GM04504 (cell line): ENCODE results near the gene DTD2.
"Not testable (repeated sequence)": the region's sequence is repeated elsewhere in the genome, so short reads cannot be mapped to it uniquely, and the experiment has no call there.

Experiments
- DNase-seq: peaks from one replicate; pipeline ENCODE4 v3.0.0-alpha.2; 2012; ENCODE audit warnings: low read depth

DTD2 gene

DNA sequence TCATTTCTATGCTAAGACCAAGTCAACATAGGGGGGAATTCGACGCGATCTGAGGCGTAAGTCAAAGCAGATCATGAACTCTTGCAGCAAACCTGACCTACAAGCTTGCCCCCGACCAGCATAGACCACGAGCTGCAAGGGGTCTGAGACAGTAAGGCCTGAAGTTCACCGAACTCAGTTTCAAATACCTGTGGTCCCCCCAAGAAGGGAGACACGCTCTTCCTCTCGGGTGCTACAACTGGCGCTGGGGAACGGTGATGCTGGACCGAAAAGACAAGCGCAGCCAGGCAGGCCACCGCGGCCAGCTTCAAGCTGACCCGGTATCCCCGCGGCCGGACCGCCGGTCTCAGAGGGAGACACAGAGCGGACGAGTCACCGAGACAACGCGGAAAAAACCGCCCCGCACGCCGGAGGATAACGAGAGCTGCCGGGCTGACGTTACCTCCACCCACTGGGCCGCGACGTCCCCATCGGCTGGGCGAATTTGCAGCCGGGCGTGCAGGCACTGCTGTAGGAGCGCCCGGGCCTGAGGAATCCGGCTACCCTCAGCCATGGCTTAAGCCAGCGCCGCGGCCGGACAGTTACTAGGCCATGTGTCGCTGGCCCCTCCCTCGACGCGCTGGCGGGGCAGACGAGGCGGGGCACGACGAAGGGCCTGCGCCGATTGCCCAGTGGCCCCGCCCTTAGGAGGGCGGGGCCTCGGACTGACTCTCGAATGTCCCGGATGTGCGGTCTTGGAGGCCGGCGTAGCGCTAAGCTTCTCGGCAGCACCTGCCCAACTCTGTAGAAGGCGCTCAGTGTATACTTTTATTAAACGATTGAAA, at the start of gene DTD2:
Gene DTD2 (minus strand): TSS at position 666 of the 824 bp plus-strand sequence. CDS start 113 bp downstream, at position 553.
- peak; percentile 89 for DNase-seq

DNA sequence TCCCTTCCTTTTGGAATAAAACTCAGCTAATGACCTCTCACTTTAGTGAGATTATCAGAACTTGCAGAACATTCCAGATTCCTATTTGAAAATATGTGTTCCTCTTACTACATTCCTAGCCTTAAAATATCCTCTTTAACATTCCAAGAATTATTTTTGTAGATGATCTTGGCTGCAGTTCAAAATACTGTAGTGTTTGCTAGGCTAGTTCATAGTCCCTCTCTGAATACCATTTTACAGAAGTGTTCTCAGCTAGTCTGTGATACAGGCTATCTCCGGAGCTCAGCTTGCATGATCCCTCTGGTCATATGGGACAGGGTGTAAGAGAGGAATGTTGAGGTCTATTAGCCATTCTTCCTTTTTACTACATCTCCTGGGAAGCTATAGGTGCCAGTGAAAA, 48.1 kb upstream of the DTD2 start:
- peak; percentile 1 for DNase-seq

DNA sequence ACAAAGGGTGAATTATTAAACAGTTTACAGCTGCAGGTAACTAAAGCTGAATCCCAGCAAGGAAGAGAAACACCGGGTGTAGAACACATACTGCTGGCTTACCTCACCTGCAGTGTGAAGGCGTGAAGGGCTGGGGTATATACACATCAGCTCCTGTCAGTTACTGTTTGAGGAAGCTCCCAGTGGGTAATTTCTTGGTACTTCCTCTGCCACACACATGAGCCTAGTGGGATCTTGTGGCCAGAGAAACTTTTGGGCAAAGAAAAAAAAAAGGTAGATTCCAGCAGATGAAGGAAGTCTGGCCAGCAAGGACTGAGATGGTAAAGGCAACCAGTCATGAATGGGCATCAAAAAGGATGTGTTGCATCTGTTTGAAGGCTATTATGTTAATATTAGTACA, 44.6 kb upstream of the DTD2 start:
- no peak for DNase-seq

GRCh38 chr14:31492759-31493498, 35.6 kb upstream of the DTD2 start:
- DNase-seq = no peak

GRCh38 chr14:31489691-31490090, 32.4 kb upstream of the DTD2 start:
- DNase-seq = no peak

DNA sequence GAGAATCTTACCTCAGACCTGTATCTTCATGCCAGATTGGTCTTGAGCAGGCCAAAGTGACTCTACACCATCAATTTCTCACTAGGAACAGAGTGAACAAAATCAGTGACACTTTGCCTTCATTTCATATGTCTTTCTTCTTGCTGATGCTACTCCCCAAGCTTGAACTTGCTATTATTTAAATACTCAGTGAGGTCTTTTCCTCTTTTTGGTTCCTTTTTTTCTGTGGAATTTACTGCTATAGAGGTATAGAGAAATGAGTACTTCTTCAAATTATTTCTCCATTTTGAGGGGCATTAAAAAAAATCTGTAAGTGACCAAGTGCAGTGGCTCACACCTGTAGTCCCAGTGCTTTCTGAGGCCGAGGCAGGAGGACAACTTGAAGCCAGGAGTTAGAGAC, 30.6 kb upstream of the DTD2 start, which contains the start of gene GPR33:
Gene GPR33 (minus strand): TSS at position 154 of the 400 bp plus-strand sequence. CDS start 4,074 bp downstream, outside the sequence.
- no peak for DNase-seq

GRCh38 chr14:31486764-31487163, 29.5 kb upstream of the DTD2 start:
- DNase-seq = no peak

GRCh38 chr14:31484754-31485153, 27.4 kb upstream of the DTD2 start:
- no peak for DNase-seq

DNA sequence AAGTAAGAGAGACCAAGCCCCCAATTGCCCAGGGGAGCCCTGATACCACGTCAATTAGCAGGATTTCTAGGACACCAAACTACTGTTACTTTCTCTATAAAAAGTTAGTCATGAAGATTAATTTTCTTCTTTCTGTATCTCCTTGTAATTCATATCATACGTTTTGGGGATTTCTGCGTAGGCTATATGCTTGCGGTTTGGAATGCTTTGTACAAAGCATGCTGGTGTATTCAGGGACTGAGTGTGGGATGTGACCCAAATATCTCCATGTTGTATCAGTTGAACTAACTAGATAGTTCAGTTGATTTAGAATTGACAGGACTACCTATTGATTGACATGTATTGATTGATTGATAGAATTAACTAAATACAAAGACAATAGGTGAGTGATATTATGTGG, 22.9 kb upstream of the DTD2 start:
- DNase-seq = no peak

- no peak for DNase-seq
Observed at GRCh38 chr14:31479027-31479426, 21.7 kb upstream of the DTD2 start.

- no peak for DNase-seq
Observed at GRCh38 chr14:31477248-31477647, 19.9 kb upstream of the DTD2 start.

DNA sequence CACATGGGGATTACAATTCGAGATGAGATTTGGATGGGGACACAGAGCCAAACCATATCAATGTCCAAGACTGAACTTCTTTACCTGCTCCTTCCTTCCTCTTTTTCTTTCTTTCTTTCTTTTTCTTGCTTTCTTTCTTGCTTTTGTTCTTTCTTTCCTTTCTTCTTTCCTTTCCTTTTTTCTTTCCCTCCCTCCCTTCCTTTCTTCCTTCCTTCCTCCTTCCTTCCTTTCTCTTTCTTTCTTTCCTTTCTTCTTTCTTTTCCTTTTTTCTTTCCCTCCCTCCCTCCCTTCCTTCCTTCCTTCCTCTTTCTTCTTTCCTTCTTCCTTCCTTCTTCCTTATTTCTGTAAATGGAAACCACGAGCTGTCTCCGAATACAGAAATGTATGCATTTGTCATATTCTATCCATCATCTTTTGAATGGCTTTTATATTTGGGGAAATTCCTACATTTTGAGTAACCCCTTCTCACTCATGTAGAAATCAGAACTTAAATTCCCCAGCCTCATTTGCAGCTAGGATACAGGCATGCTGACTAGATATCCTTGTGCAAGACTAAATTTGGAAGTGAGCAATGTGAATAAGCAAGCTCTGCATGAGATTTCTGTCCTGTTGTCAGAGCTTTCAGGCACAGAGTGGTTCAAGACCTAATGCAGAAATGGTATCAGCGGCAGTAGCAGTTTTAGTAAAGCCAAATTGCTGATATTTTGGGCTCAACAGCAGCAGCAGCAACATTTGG, 19.0 kb upstream of the DTD2 start:
- DNase-seq = no peak

DNA sequence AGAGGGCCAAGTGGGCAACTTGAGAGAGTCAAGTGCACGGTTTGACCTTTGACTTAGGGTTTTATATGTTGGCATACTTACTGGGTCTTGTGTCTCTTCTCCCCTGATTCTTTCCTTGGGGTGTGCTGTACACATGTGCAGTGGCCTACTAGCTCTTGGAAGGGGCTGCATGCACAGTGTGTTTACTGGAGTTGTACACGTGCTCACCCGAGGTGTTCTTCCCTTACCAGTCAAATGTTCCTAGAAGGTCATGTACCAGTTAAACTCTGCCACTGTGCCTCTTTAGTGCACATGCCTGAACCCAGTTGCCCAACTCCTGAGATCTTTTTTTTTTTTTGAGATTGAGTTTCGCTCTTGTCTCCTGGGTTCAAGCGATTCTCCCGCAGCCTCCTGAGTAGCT, 9.2 kb upstream of the DTD2 start:
- no peak for DNase-seq

DNA sequence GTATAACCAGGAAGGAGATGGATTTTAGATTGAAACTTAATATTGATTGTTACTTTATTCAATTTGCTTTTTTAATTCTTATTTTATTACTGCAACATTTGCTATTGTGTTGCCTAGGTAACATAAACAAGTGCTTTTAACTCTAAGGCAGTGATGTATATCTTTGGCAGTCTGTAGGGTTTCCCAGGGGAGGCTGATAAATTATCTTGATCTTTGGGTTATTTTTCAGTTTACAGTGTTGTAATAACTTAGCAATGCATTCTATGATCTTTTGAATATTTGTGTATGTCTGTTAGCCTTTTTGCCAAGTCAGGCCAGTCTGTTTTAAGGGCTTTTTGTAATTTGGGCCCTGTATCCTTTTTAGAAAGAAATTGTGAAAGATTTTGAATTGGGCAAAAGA, 7.8 kb upstream of the DTD2 start:
- no peak for DNase-seq

- DNase-seq = not testable (repeated sequence)
Observed at GRCh38 chr14:31462450-31462849, 5.1 kb upstream of the DTD2 start.

DNA sequence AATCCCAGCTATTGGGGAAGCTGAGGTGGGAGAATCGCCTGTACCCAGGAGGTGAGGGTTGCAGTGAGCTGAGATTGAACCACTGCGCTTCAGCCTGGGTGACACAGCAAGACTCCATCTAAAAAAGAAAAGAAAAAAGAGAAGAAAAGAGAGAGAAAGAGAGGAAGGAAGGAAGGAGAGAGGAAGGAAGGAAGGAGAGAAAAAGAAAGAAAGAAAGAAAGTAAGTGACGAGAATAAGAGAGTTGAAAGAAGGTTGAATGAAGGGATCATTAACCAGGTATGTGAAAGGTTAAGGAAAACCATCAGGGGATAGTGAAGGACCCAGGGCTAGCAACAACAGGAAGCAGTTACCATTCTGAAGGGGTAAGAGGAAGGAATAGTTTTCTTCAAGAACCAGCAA, 4.2 kb upstream of the DTD2 start:
- DNase-seq = no peak

- no peak for DNase-seq
Observed at GRCh38 chr14:31457665-31458659, 656 bp upstream of the DTD2 start.

- peak; percentile 31 for DNase-seq
Observed at GRCh38 chr14:31449971-31450610, 7.2 kb downstream of the DTD2 start.

GRCh38 chr14:31449136-31449535, 8.2 kb downstream of the DTD2 start:
- DNase-seq = no peak

DNA sequence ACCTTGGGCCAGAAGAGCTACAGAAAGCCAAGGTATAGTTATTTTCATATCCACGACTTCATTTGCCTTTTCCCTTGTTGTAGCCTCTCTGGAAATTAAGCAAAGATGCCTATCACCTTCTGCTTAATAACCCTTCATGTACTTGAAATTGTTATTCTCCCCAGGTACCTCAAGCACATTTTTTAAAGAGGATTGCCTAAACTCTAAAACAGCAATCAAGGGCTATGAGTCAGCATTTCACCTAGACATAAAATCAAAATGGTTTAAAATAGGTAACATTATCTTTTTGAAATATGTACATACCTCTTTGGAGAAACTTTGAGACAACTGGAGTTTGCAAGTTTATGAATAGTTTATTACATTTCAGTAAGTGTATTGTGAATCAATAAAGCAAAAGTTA, 11.6 kb downstream of the DTD2 start:
- DNase-seq = no peak

DNA sequence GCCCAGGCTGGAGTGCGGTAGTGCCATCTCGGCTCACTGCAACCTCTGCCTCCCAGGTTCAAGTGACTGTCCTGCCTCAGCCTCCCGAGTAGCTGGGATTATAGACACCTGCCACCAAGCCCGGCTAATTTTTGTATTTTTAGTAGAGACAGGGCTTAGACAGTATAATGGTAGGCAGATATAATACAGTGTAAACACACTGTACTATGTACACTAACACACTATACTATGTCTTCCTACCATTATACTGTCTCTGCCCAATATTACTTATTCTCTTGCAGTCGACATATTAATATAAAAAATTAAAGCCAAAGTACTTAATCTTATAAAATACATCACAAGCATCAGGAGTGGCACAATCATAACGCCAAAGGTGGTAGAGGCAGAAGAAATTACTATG, 15.0 kb downstream of the DTD2 start:
- no peak for DNase-seq
